NAMALWA (cell line): ENCODE results near the gene GNG12.
A peak's percentile ranks its signal among the peaks of the same experiment; 100 is the strongest.

ENCODE experiments used
- DNase-seq: peaks from one replicate; pipeline ENCODE4 v3.0.0-alpha.2; 2015; ENCODE audit warnings: low spot score

GNG12 gene

DNA sequence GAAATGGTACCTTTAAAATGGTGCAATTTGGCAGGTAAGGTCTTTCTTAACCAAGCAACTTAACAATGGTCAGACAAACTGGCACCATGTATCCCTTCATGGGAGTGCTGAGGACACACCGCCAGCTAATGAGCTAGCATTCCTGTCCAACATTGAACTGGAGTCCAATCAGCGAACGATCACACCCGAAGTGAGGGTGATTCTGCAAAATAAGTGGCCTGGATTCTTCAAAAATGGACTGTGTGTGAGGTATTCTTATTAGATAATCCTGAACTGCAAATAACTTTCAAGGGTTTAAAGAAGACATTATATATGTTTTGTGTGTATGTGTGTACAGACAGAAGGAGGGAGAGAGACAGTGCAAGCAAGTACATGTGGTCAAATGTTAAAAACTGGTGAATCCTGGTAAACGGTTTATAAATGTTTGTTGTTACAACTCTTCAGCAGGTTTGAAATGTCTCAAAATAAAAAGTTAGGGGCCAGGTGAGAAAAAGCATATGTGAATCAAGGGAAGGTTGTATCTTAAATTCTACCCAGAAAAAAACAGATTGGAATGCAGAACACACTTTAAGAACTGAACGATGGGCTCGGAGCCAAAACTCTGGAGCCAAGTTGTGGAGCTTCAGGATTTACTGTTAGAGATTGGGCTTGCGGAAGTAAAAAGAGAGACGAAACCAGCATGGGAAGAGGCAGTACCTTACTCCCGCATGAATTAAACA is 127.4 kb downstream of the GNG12 start:
- no peak for DNase-seq

- DNase-seq = no peak
Observed at GRCh38 chr1:67704351-67704750, 128.9 kb downstream of the GNG12 start.

DNA sequence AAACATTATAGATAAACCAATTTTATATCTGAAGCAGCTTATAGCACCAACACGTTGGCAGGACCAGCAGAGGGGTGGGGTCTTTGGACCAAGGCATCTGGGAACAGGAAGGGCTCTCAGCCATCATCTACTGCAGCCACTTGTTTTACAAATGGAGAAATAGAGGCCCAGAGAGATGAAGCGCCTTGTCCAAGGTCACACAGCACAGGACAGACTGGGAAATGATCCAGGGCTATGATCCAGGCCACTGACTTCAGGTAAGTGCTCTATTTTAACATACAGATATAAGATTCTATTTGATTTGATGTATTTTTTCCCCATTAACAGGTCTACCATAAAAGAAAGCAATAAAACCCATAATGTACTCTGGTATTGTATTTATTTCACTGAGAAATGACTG is 131.4 kb downstream of the GNG12 start:
- no peak for DNase-seq

DNA sequence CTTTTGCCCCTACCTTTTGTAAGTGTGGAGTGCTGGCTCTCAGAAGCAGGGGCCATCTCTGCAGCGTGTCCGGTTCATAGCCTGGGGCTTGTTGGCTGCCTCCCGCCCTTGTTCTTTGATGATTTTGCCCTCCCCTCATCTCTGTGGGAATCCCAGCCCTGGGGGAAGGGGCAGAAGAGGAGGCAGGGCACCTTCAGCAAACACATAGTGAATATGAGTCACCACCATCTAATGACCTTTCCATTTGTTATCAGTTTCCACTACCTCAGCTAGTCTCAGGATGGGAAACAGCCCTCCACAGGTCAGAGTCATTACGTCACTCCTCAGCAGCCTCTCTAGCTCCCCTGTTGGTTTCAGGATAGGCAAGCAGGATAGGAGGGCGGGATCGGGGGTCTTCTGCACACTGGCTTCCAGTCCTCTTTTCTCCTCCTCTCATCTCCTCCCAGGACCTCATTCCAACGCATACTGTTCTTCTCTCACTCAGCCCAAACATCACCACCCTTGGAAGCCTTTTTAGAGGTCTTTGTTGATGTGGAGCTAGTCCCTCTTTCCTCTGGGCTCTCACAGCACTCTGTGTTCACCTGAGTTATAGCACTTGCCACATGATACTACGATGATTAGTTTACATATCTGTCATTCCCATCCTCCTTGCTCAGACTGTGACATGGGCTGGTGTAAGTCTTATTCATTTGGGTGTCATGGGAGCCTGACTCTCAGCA is 132.4 kb downstream of the GNG12 start:
- peak; percentile 24 for DNase-seq

DNA sequence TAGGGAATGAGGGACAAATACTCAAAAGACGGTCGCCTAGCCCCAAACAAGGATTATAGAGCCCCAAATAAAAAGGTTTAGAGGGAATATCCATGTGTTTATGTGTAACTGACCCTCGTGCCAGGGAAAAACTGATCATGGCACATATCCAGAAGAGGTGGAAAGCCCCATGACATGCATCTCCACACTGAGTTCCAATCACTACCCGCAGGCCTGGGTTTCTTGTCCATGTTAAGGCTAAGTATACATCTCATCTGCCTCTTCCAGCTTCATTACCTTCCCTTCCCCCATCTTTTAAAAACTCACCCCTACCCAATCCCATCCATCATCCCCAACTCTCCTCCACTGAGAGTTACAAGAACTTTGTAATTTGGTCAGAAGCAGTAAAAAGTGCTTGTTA is 133.0 kb downstream of the GNG12 start:
- DNase-seq = no peak

DNA sequence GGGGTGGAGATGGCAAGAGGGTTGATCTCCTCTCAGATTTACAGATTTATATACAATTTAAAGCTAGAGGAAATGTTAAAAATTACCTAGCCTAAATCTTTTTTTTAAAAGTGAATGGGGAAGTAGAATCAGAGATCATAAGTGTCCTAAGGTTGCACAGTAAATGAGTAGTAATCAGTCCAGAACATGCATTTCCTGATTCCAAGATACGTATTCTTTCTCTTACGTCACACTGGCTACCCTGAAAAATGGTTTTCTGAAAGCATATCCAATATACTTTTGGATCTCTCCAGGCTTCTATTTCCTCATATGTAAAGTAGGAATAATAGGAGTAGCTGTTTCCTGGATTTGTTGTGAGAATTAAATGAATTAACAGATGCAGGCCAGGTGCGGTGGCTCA is 136.6 kb downstream of the GNG12 start:
- DNase-seq = no peak

GRCh38 chr1:67695963-67696362 is 137.3 kb downstream of the GNG12 start:
- no peak for DNase-seq

GRCh38 chr1:67691712-67692111 is 141.6 kb downstream of the GNG12 start:
- no peak for DNase-seq

DNA sequence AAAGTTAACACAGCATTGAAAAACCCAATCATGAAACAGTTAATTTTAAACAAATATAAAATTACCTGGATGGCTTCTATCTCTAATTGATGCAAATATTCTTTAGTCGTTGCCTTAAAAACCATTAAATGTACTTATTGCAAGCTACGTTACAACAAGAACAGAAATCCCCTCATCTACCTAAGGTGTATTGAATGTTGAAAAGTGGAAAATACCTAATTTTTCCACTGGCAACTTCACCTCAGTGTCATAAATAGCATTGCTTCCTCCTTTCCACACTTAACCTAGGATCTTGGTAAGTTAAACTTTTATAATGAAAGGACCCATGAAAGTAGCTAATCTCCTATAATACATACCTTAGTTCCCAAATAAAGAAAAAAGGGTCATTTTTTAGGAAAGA is 142.9 kb downstream of the GNG12 start:
- DNase-seq = no peak

GRCh38 chr1:67690018-67690363 is 143.3 kb downstream of the GNG12 start:
- DNase-seq = no peak

DNA sequence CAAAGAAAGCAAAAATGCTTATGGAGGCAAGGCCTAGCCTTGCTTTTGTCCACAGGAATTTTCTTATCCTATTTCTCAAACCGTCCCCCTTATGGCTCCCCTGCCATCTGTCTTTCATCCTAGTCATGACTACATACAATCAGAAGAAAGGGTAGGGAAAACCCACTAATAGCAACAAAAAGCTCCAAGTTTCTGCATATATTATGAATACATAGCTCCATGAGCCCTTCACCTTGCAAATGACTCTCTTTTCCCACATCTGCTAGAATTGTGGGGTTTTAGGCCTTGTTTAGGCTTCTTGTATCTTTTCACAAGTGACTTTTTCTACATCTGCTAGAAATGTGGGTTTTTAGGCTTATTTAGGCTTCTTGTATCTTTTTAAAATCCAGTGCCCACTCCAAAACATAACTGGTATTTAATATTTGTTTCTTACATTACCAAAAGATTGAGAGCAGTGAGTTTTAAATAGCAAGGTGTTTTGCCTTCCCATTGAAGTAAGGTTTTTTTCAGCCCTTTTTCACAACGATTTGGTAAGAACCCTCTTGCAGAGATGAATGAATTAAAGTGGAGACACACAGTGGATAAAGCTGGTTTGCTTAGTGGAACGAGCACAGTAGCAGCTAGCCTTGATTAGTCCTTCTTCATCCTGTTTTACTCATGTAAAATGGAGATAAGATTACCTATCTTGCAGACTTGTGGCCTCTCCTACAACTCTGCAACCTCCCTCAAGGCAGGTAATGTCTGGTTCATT is 143.8 kb downstream of the GNG12 start:
- DNase-seq = no peak

DNA sequence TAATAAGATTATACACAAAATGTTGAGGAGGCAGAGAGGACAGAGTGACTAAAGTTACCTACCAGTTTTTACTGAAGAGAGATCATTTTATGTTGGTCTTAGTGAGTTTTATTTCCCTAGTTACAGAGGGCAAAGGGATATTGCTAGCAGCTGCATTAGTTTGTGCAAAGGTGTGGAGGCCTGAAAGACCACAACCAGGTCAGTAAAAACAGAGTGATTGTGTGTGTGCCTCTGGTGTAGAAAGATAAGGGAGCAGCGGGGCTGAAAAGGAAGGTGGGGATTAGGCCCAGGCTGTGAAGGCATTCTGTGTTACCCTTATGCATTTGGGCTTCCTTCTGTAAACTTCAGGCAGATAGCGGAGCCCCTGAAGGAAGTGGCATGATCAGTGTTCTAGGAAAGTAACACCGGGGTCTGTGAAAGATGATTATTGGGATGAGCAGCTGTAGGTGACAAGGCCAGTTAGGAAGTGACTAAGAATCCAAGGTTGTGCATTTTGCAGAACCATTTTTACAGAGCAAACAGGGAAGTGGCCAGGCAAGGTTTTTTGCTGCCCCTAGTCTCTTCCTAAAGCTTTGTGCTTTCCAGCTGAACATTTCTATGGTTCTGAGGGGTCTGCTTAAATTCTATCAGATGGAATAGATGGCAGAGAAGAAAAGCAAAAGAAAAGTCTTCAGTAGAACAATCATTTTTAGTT is 144.6 kb downstream of the GNG12 start:
- DNase-seq = no peak

- DNase-seq = no peak
Observed at GRCh38 chr1:67687649-67688048, 145.6 kb downstream of the GNG12 start.

- DNase-seq = peak; percentile 46
Observed at GRCh38 chr1:67687198-67687545, 146.1 kb downstream of the GNG12 start.

DNA sequence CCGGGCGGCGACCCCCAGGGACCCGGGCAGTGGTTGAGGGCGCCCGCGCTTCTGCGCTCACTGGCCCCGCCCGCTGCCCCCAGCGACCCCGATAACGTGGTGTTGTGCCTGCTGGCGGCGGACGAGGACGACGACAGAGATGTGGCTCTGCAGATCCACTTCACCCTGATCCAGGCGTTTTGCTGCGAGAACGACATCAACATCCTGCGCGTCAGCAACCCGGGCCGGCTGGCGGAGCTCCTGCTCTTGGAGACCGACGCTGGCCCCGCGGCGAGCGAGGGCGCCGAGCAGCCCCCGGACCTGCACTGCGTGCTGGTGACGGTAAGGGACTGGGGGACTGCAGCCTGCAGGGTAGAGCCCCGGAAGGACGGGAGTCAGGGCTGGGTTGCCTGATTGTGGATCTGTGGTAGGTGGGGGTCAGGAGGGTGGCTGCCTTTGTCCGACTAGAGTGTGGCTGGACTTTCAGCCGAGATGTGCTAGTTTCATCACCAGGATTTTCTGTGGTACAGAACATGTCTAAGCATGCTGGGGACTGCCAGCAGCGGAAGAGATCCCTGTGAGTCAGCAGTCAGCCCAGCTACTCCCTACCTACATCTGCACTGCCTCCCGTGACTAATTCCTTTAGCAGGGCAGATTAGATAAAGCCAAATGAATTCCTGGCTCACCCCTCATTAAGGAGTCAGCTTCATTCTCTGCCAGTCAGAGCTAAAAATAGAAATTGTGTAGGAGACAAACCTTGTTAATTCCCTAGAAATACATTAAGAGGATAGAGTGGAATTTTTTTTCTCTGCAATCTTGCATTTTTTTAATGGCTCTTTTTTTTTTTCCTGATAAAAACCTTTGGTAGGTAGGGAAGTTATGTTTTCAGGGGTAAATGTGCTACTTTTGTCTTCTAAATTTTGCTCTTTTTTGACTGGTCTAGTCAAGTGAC is 146.7 kb downstream of the GNG12 start:
- peak; percentile 70 for DNase-seq

- DNase-seq = peak; percentile 58
Observed at GRCh38 chr1:67685558-67686266, 147.6 kb downstream of the GNG12 start.

DNA sequence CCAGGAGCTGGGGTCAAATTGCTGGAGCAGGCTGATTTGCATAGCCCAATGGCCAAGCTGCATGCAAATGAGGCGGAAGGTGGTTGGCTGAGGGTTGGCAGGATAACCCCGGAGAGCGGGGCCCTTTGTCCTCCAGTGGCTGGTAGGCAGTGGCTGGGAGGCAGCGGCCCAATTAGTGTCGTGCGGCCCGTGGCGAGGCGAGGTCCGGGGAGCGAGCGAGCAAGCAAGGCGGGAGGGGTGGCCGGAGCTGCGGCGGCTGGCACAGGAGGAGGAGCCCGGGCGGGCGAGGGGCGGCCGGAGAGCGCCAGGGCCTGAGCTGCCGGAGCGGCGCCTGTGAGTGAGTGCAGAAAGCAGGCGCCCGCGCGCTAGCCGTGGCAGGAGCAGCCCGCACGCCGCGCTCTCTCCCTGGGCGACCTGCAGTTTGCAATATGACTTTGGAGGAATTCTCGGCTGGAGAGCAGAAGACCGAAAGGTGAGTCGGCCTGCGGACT is 148.2 kb downstream of the GNG12 start, which contains the start of gene GADD45A:
TSS of gene GADD45A (plus strand) at position 135 of the 491 bp plus-strand sequence. CDS start at position 429, 294 bp downstream.
- peak; percentile 99 for DNase-seq

- no peak for DNase-seq
Observed at GRCh38 chr1:67684526-67685066, 148.7 kb downstream of the GNG12 start.

GRCh38 chr1:67683766-67684525 is 149.3 kb downstream of the GNG12 start:
- DNase-seq = peak; percentile 42
